ENCODE measurements around the gene HRK. TPM values are rescaled to one million over a fixed set of nuclear protein-coding genes. Genes with fewer than 3 reads are reported as not detected.

The HRK gene
- polyA plus RNA-seq, 3 donors: 0.15 TPM; not detected in 2

GRCh38 chr12:116833474-116833873 is 47.8 kb downstream of the HRK start:
- intact Hi-C loops (cut with micrococcal nuclease): no loop called here
- Histone ChIP-seq H3K9me3 (replicated peaks in 1 of 2; ENCODE audit: control insufficient read depth in 1 of 2, insufficient read depth in 1 of 2, low read length in 2 of 2) (no peaks in the 10 kb centered on the region), H3K4me3 (replicated peaks in 1 of 3; ENCODE audit: low read depth in 2 of 3, low read length in 3 of 3) (no peak overlapping the region), H3K36me3 (replicated peaks in 1 of 2; ENCODE audit: control insufficient read depth in 1 of 2, insufficient read depth in 2 of 2, low read length in 2 of 2) (no peaks in the 10 kb centered on the region), H4K20me1 (ENCODE audit: insufficient read depth, low read length) (no peaks in the 10 kb centered on the region), H3K79me2 (ENCODE audit: insufficient read depth, low read length) (no peaks in the 10 kb centered on the region), H3K9ac (ENCODE audit: insufficient read depth, low read length, poor library complexity, severe bottlenecking) (no peak overlapping the region), H3K4me1 (ENCODE audit: control insufficient read depth in 1 of 2, insufficient read depth in 2 of 2, low read length in 2 of 2) (no peaks in the 10 kb centered on the region), H2AFZ (ENCODE audit: insufficient read depth, low read depth, low read length, poor library complexity, severe bottlenecking) (no peak overlapping the region), H3K27me3 (ENCODE audit: control insufficient read depth in 2 of 2, insufficient read depth in 2 of 2, low read length in 2 of 2) (no peaks in the 10 kb centered on the region), H3K4me2 (replicated peaks; ENCODE audit: extremely low read depth, low read length, poor library complexity, severe bottlenecking) (no peak overlapping the region), H3K27ac (ENCODE audit: low read depth in 1 of 2, low read length in 2 of 2) (no peak overlapping the region)
- TF ChIP-seq CTCF (IDR thresholded peaks at IDR 0.05): no peak
- H3K4me1 Mint-ChIP-seq: no peaks in the 10 kb centered on the region
- WGBS (ENCODE audit: insufficient coverage): 96% methylated on average over 7 of the region's 10 CpGs
- peaks cover 0 to 11% (median 3%) of the 10 kb centered on the region in 3 donors for H3K27me3 Mint-ChIP-seq (ENCODE audit: low read depth in 3 of 3)
- no peak overlapping the region for H3K27ac Mint-ChIP-seq
- H3K9me3 Mint-ChIP-seq: peaks cover 0 to 3% (median 0%) of the 10 kb centered on the region in 7 donors
- H3K36me3 Mint-ChIP-seq: no peaks in the 10 kb centered on the region
- no peak for DNase-seq
- no peak overlapping the region for H3K4me3 Mint-ChIP-seq

- Histone ChIP-seq H4K20me1 (ENCODE audit: insufficient read depth, low read length) (no peaks in the 10 kb centered on the region), H3K36me3 (replicated peaks in 1 of 2; ENCODE audit: control insufficient read depth in 1 of 2, insufficient read depth in 2 of 2, low read length in 2 of 2) (no peaks in the 10 kb centered on the region), H3K4me2 (replicated peaks; ENCODE audit: extremely low read depth, low read length, poor library complexity, severe bottlenecking) (no peak overlapping the region), H3K27me3 (ENCODE audit: control insufficient read depth in 2 of 2, insufficient read depth in 2 of 2, low read length in 2 of 2) (no peaks in the 10 kb centered on the region), H3K9me3 (replicated peaks in 1 of 2; ENCODE audit: control insufficient read depth in 1 of 2, insufficient read depth in 1 of 2, low read length in 2 of 2) (no peaks in the 10 kb centered on the region), H2AFZ (ENCODE audit: insufficient read depth, low read depth, low read length, poor library complexity, severe bottlenecking) (no peak overlapping the region), H3K79me2 (ENCODE audit: insufficient read depth, low read length) (no peaks in the 10 kb centered on the region), H3K4me3 (replicated peaks in 1 of 3; ENCODE audit: low read depth in 2 of 3, low read length in 3 of 3) (no peak overlapping the region), H3K4me1 (ENCODE audit: control insufficient read depth in 1 of 2, insufficient read depth in 2 of 2, low read length in 2 of 2) (no peaks in the 10 kb centered on the region), H3K9ac (ENCODE audit: insufficient read depth, low read length, poor library complexity, severe bottlenecking) (no peak overlapping the region), H3K27ac (ENCODE audit: low read depth in 1 of 2, low read length in 2 of 2) (no peak overlapping the region)
- peaks cover 0 to 5% (median 0%) of the 10 kb centered on the region in 7 donors for H3K9me3 Mint-ChIP-seq
- no peak for TF ChIP-seq CTCF (IDR thresholded peaks at IDR 0.05)
- H3K4me1 Mint-ChIP-seq: no peaks in the 10 kb centered on the region
- H3K4me3 Mint-ChIP-seq: no peak overlapping the region
- whole genome bisulfite sequencing (ENCODE audit: insufficient coverage): 97% methylated on average over 4 of the region's 6 CpGs
- no peak overlapping the region for H3K27ac Mint-ChIP-seq
- DNase-seq: no peak
- H3K36me3 Mint-ChIP-seq: no peaks in the 10 kb centered on the region
- intact Hi-C loops (cut with micrococcal nuclease): no loop called here
- peaks cover 2 to 11% (median 3%) of the 10 kb centered on the region in 3 donors for H3K27me3 Mint-ChIP-seq (ENCODE audit: low read depth in 3 of 3)
These were observed 48.9 kb downstream of the HRK start for GRCh38 chr12:116832353-116832752.
